Tibial nerve (tissue), 4 donors: ENCODE data around the gene EIF5A2.

Source experiments
- EP300 ChIP-seq, 2 donors: sonication (generic); formaldehyde crosslinking; IDR thresholded peaks; one replicate each; pipeline ENCODE4 v1.6.1; 2017; ENCODE audit warnings: antibody characterized with exemption in 2 of 2, mild to moderate bottlenecking in 1 of 2
- POLR2A ChIP-seq, 2 donors: fragments of 450-650 bp; IDR thresholded peaks; one replicate each; pipeline ENCODE4 v1.6.1; 2017; ENCODE audit warnings: antibody characterized with exemption in 2 of 2, mild to moderate bottlenecking in 2 of 2, moderate library complexity in 2 of 2
- TF ChIP-seq, protein P1 (sequence below), 5 experiments: fragments of 200-600 bp in 3 of 5; fragments of 450-650 bp in 2 of 5; sonication (generic) in 3 of 5; IDR thresholded peaks; one replicate each; pipeline ENCODE4 v1.5.1; 2016 to 2019; ENCODE audit warnings: antibody characterized with exemption in 5 of 5, mild to moderate bottlenecking in 3 of 5, moderate library complexity in 2 of 5

DNA sequence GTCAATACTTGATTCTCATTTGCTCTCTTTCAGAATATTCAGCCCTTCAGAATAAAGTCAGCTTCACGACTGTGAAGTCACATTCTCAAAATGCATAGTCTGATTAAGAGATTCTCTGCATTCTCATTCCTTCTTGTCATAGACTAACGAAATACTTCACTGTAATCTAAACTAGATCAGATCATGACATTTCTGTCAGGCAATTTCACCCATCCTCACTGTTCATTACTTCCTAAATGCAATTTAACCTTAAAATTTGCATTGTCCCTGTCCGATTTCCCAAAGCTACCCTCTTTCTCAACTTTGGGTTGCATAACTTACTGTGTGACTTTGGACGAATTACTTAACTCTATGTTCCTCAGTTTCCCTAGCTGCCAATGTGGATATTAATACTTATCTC is 44.6 kb downstream of the EIF5A2 start:
- TF ChIP-seq, protein P1, sequence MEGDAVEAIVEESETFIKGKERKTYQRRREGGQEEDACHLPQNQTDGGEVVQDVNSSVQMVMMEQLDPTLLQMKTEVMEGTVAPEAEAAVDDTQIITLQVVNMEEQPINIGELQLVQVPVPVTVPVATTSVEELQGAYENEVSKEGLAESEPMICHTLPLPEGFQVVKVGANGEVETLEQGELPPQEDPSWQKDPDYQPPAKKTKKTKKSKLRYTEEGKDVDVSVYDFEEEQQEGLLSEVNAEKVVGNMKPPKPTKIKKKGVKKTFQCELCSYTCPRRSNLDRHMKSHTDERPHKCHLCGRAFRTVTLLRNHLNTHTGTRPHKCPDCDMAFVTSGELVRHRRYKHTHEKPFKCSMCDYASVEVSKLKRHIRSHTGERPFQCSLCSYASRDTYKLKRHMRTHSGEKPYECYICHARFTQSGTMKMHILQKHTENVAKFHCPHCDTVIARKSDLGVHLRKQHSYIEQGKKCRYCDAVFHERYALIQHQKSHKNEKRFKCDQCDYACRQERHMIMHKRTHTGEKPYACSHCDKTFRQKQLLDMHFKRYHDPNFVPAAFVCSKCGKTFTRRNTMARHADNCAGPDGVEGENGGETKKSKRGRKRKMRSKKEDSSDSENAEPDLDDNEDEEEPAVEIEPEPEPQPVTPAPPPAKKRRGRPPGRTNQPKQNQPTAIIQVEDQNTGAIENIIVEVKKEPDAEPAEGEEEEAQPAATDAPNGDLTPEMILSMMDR (IDR thresholded peaks at IDR 0.05), result no peak
- TF ChIP-seq POLR2A (IDR thresholded peaks at IDR 0.05), result no peak
- no peak for TF ChIP-seq EP300 (IDR thresholded peaks at IDR 0.05)
